K562 (cell line): Measurements from ENCODE around the gene R3HDM2. TPM values are rescaled to one million over a fixed set of nuclear protein-coding genes. Genes with fewer than 3 reads are reported as not detected.

Experiments used
- ATF1 ChIP-seq, 2 experiments: fragments of 450-650 bp in 1 of 2; IDR thresholded peaks; 2 replicates each; pipeline ENCODE4 v1.6.1; 2016; ENCODE audit warnings: missing compliant biosample characterization in 1 of 2, missing genetic modification characterization in 1 of 2
- BCLAF1 ChIP-seq, 2 experiments: fragments of 450-650 bp in 1 of 2; IDR thresholded peaks; 2 replicates each; pipeline ENCODE4 v1.6.1; 2011 to 2017; ENCODE audit warnings: low read depth in 2 of 2, antibody characterized with exemption in 1 of 2, borderline replicate concordance in 1 of 2, low read length in 1 of 2, mild to moderate bottlenecking in 1 of 2, mixed read lengths in 1 of 2; ENCODE audit not compliant: control insufficient read depth in 1 of 2
- E2F1 ChIP-seq: sonication (generic); formaldehyde crosslinking; IDR thresholded peaks from 2 replicates; pipeline ENCODE4 v1.8.1; 2023; ENCODE audit warnings: mild to moderate bottlenecking, missing genetic modification reagents, moderate library complexity
- FUS ChIP-seq: fragments of 200-400 bp; formaldehyde crosslinking; optimal IDR thresholded peaks from 2 replicates; pipeline ENCODE3; 2017; ENCODE audit warnings: low read depth, low read length
- KDM4B ChIP-seq, 2 experiments: fragments of 450-650 bp in 1 of 2; sonication (generic) in 1 of 2; IDR thresholded peaks; 2 replicates each; pipeline ENCODE4 v1.6.1; 2016 to 2017; ENCODE audit warnings: borderline replicate concordance in 2 of 2, antibody characterized with exemption in 1 of 2, low read depth in 1 of 2, mild to moderate bottlenecking in 1 of 2
- LARP7 ChIP-seq: fragments of 450-650 bp; IDR thresholded peaks from 2 replicates; pipeline ENCODE4 v1.6.1; 2016
- MCM5 ChIP-seq: fragments of 450-650 bp; IDR thresholded peaks from 2 replicates; pipeline ENCODE4 v1.6.1; 2016; ENCODE audit warnings: low read depth
- PCBP1 ChIP-seq: fragments of 200-400 bp; formaldehyde crosslinking; IDR thresholded peaks from 2 replicates; pipeline ENCODE4 v1.6.1; 2018; ENCODE audit warnings: mild to moderate bottlenecking, low read depth, low read length; ENCODE audit not compliant: poor library complexity, severe bottlenecking
- POU5F1 ChIP-seq: fragments of 150-350 bp; IDR thresholded peaks from 2 replicates; pipeline ENCODE4 v1.6.1; 2014; ENCODE audit warnings: borderline replicate concordance, low read length, low read depth, mild to moderate bottlenecking; ENCODE audit not compliant: partially characterized antibody
- PRMT5 ChIP-seq: sonication (generic); formaldehyde crosslinking; IDR thresholded peaks from 2 replicates; pipeline ENCODE4 v1.5.0; 2020; ENCODE audit warnings: missing genetic modification reagents
- RAD51 ChIP-seq: fragments of 450-650 bp; IDR thresholded peaks from 2 replicates; pipeline ENCODE4 v1.7.1; 2016; ENCODE audit warnings: low read depth, mild to moderate bottlenecking, borderline replicate concordance
- RREB1 ChIP-seq: fragments of 250-450 bp; sonication (Bioruptor Pico); IDR thresholded peaks from 2 replicates; pipeline ENCODE4 v1.4.0; 2020
- SP1 ChIP-seq: sonication (generic); formaldehyde crosslinking; IDR thresholded peaks from 2 replicates; pipeline ENCODE4 v1.8.1; 2022; ENCODE audit warnings: mild to moderate bottlenecking, missing genetic modification reagents
- SRSF7 ChIP-seq: fragments of 200-400 bp; formaldehyde crosslinking; optimal IDR thresholded peaks from 2 replicates; pipeline ENCODE3; 2017; ENCODE audit warnings: mild to moderate bottlenecking, low read depth, low read length
- SRSF9 ChIP-seq: fragments of 200-400 bp; formaldehyde crosslinking; IDR thresholded peaks from 2 replicates; pipeline ENCODE4 v1.6.1; 2017; ENCODE audit warnings: low read depth, low read length, borderline replicate concordance
- ZNF197 ChIP-seq: fragments of 200-800 bp; sonication (Bioruptor generic); IDR thresholded peaks from 2 replicates; pipeline ENCODE4 v1.6.1; 2016; ENCODE audit warnings: low read depth, missing genetic modification characterization, missing compliant biosample characterization
- ZNF316 ChIP-seq: fragments of 450-650 bp; IDR thresholded peaks from 2 replicates; pipeline ENCODE4 v1.6.1; 2016
- polyA plus RNA-seq, 8 experiments: library from polyadenylated mRNA; depleted of rRNA in 4 of 8; stranded (reverse) in 5 of 8; unstranded in 3 of 8; fragments of >200 nt; fragmentation: Nextera tagmentation in 2 of 8; fragmentation: Illumina TruSeq in 1 of 8; extraction: Ambion mirVana in 2 of 8; extraction: Trizol in 1 of 8; gene quantifications; 2 replicates each; pipeline versions ENCODE4 v1.2.1 to v1.2.3, GENCODE V29; 2011 to 2014; ENCODE audit warnings: inconsistent platforms in 1 of 8, missing spikeins in 1 of 8
- total RNA-seq, 7 experiments: library from RNA; depleted of rRNA in 6 of 7; stranded (reverse); fragments of >200 nt in 6 of 7; fragmentation: Illumina TruSeq in 2 of 7; extraction: Trizol in 2 of 7; gene quantifications; 2 replicates each; pipeline versions ENCODE4 v1.2.1 to v1.2.3, GENCODE V29; 2011 to 2021; ENCODE audit warnings: low replicate concordance in 1 of 7

Gene R3HDM2
- total and polyA plus RNA-seq, 9 of the 15 experiments (the other 6 are each of a cell fraction or from before 2014, with no cell fraction given): 3.3 to 18.8 (median 9.0) TPM

GRCh38 chr12:57272337-57273151, 158.3 kb downstream of the R3HDM2 start (continued):
- TF ChIP-seq RREB1 (CRISPR knock-in tag) (no peak), RAD51 (no peak), E2F1 (CRISPR knock-in tag) (no peak), LARP7 (no peak), SRSF7 (no peak), MCM5 (no peak), ZNF197 (CRISPR knock-in tag) (no peak), SRSF9 (no peak), BCLAF1 (IDR thresholded peaks at IDR 0.05; ENCODE audit: borderline replicate concordance in 1 of 2, control insufficient read depth in 1 of 2, low read depth in 2 of 2, low read length in 1 of 2) (no peak), ZNF316 (no peak), FUS (no peak), KDM4B (IDR thresholded peaks at IDR 0.05; ENCODE audit: borderline replicate concordance in 2 of 2, low read depth in 1 of 2) (no peak), POU5F1 (no peak), SP1 (CRISPR knock-in tag) (no peak), PCBP1 (no peak), ATF1 (CRISPR knock-in tag; IDR thresholded peaks at IDR 0.05) (no peak), ATF1 (tag; IDR thresholded peaks at IDR 0.05) (no peak), PRMT5 (CRISPR knock-in tag) (no peak)
